Mucosa of descending colon (tissue), 3 donors: Measurements from ENCODE around the gene HSD17B8. TPM values are rescaled to one million over a fixed set of nuclear protein-coding genes. Genes with fewer than 3 reads are reported as not detected.

ENCODE experiments used
- ATAC-seq: fragments of 200-7000 bp; cut with Tn5 transposase; one replicate; pipeline ENCODE4 v1.9.1; 2020; ENCODE audit warnings: mild to moderate bottlenecking, moderate library complexity
- DNase-seq, 3 donors: peaks; one replicate each; pipeline ENCODE4 v3.0.0-alpha.2; 2020
- H3K36me3 ChIP-seq: fragments of 200-600 bp; one replicate; pipeline ENCODE4 v1.8.0; 2021; ENCODE audit warnings: low read depth, mild to moderate bottlenecking
- H3K4me1 ChIP-seq: fragments of 200-600 bp; one replicate; pipeline ENCODE4 v1.8.0; 2021; ENCODE audit warnings: low read depth, mild to moderate bottlenecking
- H3K4me3 ChIP-seq: fragments of 200-600 bp; one replicate; pipeline ENCODE4 v1.8.0; 2021; ENCODE audit warnings: mild to moderate bottlenecking
- H3K9me3 ChIP-seq: fragments of 200-600 bp; one replicate; pipeline ENCODE4 v1.8.0; 2021; ENCODE audit warnings: mild to moderate bottlenecking
- intact Hi-C, 2 donors: fragments of 100-400 bp; cut with DNase I in 1 of 2; cut with micrococcal nuclease in 1 of 2; formaldehyde crosslinking; loops; one replicate each; pipeline versions ENCODE4 v1.11.0 to v1.11.1; 2022; cut with DNase I, micrococcal nuclease
- total RNA-seq, 3 donors: library from RNA; stranded (reverse); fragmentation: NEBNext Ultra II Directional in 2 of 3; extraction: Animal tissue kit (Norgen Biotek cat#: 25700) in 2 of 3; gene quantifications; one replicate each; pipeline versions ENCODE4 v1.2.1 to v1.2.4, GENCODE V29; 2021 to 2023
- TF ChIP-seq, protein P1 (sequence below): fragments of 200-600 bp; IDR thresholded peaks from one replicate; pipeline ENCODE4 v1.8.0; 2022; ENCODE audit warnings: antibody characterized with exemption, mild to moderate bottlenecking
- donor health status: DM: no; HTN: no; CAD: no; lungs with moderate emphysema.
- donor health status: DM: no; HTN: no; CAD: no.
- donor health status: DM: no; HTN: yes; CAD: no.

Gene HSD17B8
- total RNA-seq, 3 donors from 2014 or later = 12.3 to 23.2 (median 19.7) TPM

DNA sequence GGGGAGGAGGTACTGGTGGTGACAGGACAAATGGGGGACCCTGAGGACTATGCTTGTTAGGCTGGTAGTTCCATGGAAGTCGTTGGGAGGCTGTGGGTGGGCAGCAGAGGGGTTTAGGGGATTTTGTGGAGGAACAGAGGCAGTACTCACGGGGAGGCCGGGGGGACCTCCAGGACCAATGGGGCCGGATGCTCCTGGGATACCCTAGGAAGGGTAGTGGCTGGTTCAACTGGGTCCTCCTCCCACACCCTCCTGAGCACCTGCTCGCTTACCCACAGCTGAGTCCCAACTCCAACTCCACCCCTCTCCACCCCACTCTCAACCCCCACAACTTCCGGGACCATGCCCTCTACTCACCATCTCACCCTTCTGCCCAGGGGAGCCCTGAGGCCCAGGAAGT lies 38.1 kb upstream of the HSD17B8 start:
- no peak for ATAC-seq
- TF ChIP-seq, protein P1, sequence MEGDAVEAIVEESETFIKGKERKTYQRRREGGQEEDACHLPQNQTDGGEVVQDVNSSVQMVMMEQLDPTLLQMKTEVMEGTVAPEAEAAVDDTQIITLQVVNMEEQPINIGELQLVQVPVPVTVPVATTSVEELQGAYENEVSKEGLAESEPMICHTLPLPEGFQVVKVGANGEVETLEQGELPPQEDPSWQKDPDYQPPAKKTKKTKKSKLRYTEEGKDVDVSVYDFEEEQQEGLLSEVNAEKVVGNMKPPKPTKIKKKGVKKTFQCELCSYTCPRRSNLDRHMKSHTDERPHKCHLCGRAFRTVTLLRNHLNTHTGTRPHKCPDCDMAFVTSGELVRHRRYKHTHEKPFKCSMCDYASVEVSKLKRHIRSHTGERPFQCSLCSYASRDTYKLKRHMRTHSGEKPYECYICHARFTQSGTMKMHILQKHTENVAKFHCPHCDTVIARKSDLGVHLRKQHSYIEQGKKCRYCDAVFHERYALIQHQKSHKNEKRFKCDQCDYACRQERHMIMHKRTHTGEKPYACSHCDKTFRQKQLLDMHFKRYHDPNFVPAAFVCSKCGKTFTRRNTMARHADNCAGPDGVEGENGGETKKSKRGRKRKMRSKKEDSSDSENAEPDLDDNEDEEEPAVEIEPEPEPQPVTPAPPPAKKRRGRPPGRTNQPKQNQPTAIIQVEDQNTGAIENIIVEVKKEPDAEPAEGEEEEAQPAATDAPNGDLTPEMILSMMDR = no peak
- Histone ChIP-seq H3K4me3 (no peak overlapping the region), H3K36me3 (no peaks in the 10 kb centered on the region), H3K4me1 (peaks cover 8% of the 10 kb centered on the region), H3K9me3 (no peaks in the 10 kb centered on the region)
- DNase-seq = no peak
- intact Hi-C loops = no loop called here

DNA sequence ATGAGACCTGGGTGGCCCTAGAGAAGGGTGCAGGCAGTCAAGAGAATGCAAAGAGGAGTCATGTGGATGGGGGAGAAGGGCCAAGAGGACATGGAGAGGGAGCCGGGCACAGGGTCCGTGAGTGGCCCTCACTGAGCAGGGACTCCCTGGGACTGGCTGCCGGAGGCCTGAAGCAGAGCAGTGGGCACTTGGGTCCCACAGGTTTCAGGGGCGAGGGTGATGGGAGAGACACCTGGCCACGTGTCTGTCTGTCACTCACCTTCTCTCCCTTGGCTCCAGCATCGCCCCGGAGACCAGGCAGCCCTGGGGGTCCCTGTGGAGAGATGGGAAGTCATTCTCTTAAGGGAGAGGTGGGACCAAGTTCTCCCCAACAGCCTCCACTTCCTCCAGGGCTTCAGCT lies 37.6 kb upstream of the HSD17B8 start:
- intact Hi-C loops = no loop called here
- H3K36me3 ChIP-seq = no peaks in the 10 kb centered on the region
- H3K9me3 ChIP-seq = no peaks in the 10 kb centered on the region
- no peak for DNase-seq
- no peak overlapping the region for H3K4me3 ChIP-seq
- H3K4me1 ChIP-seq = peaks cover 5% of the 10 kb centered on the region
- TF ChIP-seq, protein P1 = no peak
- ATAC-seq = no peak

DNA sequence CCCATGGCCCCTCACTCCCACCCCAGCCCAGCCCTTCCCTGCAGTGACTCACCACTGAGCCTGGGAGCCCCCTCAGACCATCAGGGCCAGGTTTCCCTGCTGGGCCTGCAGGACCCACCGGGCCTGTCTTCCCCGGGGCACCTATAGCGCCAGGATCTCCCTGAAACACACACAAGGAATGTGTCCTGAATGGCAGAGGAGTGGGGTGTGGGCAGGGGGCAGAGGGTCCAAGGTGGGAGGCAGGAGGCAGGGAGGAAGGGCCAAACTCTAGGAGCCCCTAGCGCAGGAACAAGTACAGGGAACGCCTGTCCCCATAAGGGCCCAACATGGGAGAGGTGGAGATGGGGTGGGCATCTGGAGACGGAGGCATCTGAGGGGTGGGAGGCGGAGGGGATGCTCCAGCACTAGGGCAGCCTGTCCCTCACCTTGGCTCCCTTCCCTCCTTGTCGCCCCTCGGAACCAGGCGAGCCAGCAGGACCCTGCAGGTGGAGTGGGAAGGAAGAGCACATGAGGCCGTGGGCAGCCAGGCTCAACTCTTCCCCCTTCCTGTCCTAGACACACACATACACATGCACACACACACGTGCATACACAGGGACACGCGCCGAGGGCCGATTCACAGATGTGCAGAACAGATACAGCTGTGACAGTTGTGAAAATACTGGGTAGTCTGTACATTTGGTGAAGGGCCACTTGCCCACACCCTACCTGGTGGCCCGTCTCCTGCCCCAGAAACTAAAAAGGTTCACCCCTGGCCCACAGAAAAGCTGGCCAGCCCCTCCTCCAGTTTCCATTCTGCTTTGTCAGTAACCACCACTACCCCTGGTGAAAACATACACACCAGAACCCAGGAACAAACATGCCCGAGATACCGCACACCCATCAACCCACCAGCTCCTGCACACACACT lies 36.8 kb upstream of the HSD17B8 start:
- no peak for DNase-seq
- Histone ChIP-seq H3K36me3 (no peaks in the 10 kb centered on the region), H3K4me1 (no peaks in the 10 kb centered on the region), H3K9me3 (no peaks in the 10 kb centered on the region), H3K4me3 (no peak overlapping the region)
- intact Hi-C loops = no loop called here
- ATAC-seq = no peak
- TF ChIP-seq, protein P1 = no peak

DNA sequence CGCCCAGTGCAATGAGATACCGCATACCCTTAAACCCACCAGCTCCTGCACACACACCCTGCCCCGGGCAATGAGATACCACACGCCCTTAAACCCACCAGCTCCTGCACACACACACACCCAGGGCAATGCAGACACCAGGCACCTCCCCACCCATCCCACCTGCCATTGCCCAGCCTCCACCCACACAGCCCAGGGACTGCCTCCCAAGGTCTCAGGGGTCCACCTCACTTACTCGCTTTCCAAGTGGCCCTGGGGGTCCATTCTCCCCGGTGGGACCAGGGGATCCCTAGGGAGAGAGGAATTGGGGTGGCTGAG lies 36.2 kb upstream of the HSD17B8 start:
- intact Hi-C loops = no loop called here
- ATAC-seq (no peak), DNase-seq (no peak)
- Histone ChIP-seq H3K9me3 (no peaks in the 10 kb centered on the region), H3K4me1 (no peaks in the 10 kb centered on the region), H3K4me3 (no peak overlapping the region), H3K36me3 (no peaks in the 10 kb centered on the region)
- TF ChIP-seq, protein P1 = no peak

DNA sequence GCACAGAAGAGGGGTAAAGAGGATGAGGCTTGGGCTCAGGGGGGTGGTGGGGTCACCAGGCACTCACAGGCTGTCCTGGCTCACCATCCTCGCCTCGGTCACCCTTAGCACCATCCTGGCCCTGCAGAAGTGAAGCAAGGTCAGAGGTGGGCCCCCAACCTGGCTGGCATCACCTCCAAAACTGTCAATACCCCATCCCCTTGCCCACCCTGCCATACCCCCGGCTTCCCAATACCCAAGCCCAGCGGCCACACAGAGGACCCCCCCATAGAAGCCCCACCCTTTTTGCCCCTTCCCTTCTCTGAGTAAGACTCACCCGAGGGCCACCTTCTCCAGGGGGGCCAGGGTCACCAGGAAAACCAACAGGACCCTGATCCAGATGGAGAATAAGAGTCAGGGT lies 35.8 kb upstream of the HSD17B8 start:
- Histone ChIP-seq H3K9me3 (no peaks in the 10 kb centered on the region), H3K4me3 (no peak overlapping the region), H3K36me3 (no peaks in the 10 kb centered on the region), H3K4me1 (no peaks in the 10 kb centered on the region)
- DNase-seq (no peak), ATAC-seq (no peak)
- intact Hi-C loops = no loop called here
- TF ChIP-seq, protein P1 = no peak
